ENCODE data around the gene DPY19L3.

Gene DPY19L3

DNA sequence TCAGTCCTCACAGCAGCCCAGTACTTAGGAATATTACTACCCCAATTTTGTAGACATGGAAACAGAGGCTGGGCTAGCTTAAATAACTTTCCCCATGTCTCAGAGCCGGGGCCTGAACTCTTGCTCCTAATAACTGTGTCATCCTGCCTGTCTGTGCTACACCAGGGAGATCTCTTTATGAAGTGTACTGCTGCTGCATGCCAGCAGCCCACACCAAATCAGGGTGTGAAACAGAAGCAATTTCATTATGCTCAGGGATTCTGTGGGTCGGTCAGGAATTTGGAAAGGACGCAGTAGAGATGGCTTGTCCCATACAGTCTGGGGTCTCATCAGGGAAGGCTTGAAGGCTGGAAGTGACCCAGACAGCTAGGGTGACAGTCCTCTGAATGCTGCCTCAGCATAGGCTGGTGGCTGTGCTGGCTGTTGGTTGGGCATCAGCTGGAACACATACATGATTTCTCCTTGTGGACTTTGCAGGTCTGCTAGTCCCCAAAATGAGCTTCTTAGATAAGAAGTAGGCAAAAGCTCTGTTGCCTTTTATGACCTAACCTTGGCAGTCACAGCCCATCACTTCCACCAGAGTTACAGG is 37.5 kb upstream of the DPY19L3 start:
- TF ChIP-seq EZH2phosphoT487 (conservative IDR thresholded peaks at IDR 0.05; ENCODE audit: low read length): no peak
- TF ChIP-seq, protein P1, sequence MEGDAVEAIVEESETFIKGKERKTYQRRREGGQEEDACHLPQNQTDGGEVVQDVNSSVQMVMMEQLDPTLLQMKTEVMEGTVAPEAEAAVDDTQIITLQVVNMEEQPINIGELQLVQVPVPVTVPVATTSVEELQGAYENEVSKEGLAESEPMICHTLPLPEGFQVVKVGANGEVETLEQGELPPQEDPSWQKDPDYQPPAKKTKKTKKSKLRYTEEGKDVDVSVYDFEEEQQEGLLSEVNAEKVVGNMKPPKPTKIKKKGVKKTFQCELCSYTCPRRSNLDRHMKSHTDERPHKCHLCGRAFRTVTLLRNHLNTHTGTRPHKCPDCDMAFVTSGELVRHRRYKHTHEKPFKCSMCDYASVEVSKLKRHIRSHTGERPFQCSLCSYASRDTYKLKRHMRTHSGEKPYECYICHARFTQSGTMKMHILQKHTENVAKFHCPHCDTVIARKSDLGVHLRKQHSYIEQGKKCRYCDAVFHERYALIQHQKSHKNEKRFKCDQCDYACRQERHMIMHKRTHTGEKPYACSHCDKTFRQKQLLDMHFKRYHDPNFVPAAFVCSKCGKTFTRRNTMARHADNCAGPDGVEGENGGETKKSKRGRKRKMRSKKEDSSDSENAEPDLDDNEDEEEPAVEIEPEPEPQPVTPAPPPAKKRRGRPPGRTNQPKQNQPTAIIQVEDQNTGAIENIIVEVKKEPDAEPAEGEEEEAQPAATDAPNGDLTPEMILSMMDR (IDR thresholded peaks at IDR 0.05; ENCODE audit: insufficient read depth, low read length, poor library complexity, severe bottlenecking): no peak
- H3K9me3 ChIP-seq (ENCODE audit: insufficient read depth, low read length): no peaks in the 10 kb centered on the region
- H3K9me2 ChIP-seq (replicated peaks; ENCODE audit: insufficient read depth, low read length): no peaks in the 10 kb centered on the region
- H4K20me1 ChIP-seq (ENCODE audit: low read depth, low read length): peaks cover 5% of the 10 kb centered on the region; the same call in 1 of the 2 replicates
- H3K4me3 ChIP-seq (ENCODE audit: insufficient read depth, low read length, poor library complexity, severe bottlenecking): no peak overlapping the region
- no peaks in the 10 kb centered on the region for H3F3A ChIP-seq (ENCODE audit: insufficient read depth)
- H3K9ac ChIP-seq (ENCODE audit: low read length): no peak overlapping the region
- no peak overlapping the region for H2AFZ ChIP-seq (ENCODE audit: low read depth, low read length, severe bottlenecking)
- peaks cover 63% of the 10 kb centered on the region for H3K79me2 ChIP-seq (ENCODE audit: insufficient read depth, low read length)
- no peak overlapping the region for H3K27ac ChIP-seq (ENCODE audit: low read depth, low read length)
- no peaks in the 10 kb centered on the region for H3K27me3 ChIP-seq (ENCODE audit: low read length)
- H3K36me3 ChIP-seq (ENCODE audit: low read length): peaks cover 8% of the 10 kb centered on the region; the same call in 1 of the 2 replicates
- H3K4me2 ChIP-seq (ENCODE audit: low read depth, low read length, poor library complexity, severe bottlenecking): no peak overlapping the region

DNA sequence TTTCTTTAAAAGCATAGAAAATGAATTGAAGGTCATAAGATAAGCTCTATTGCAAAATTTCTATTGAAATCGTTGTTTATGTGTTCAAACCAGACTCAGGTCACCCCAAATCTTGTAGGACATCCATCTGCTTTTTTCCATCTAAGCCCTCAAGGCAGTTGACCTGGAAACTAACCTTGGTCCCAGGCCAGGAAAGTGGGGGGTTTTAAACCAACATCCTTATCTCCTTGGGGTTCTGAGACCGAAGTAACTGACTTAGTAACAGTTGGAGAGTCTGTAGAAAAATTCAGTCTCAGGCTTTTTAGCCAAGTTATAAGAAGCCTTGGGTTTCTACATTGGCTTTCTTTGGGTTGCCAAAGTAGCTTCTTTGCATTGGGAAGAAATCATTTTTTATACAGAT is 36.8 kb upstream of the DPY19L3 start:
- Histone ChIP-seq H3F3A (ENCODE audit: insufficient read depth) (no peaks in the 10 kb centered on the region), H2AFZ (ENCODE audit: low read depth, low read length, severe bottlenecking) (no peak overlapping the region), H3K9ac (ENCODE audit: low read length) (no peak overlapping the region), H3K9me2 (replicated peaks; ENCODE audit: insufficient read depth, low read length) (no peaks in the 10 kb centered on the region), H3K9me3 (ENCODE audit: insufficient read depth, low read length) (no peaks in the 10 kb centered on the region), H3K4me3 (ENCODE audit: insufficient read depth, low read length, poor library complexity, severe bottlenecking) (no peak overlapping the region), H3K4me2 (ENCODE audit: low read depth, low read length, poor library complexity, severe bottlenecking) (no peak overlapping the region), H4K20me1 (ENCODE audit: low read depth, low read length) (peaks cover 5% of the 10 kb centered on the region; the same call in 1 of the 2 replicates), H3K36me3 (ENCODE audit: low read length) (peaks cover 8% of the 10 kb centered on the region; the same call in 1 of the 2 replicates), H3K27ac (ENCODE audit: low read depth, low read length) (no peak overlapping the region), H3K27me3 (ENCODE audit: low read length) (no peaks in the 10 kb centered on the region), H3K79me2 (ENCODE audit: insufficient read depth, low read length) (peaks cover 56% of the 10 kb centered on the region)
- no peak for TF ChIP-seq EZH2phosphoT487 (conservative IDR thresholded peaks at IDR 0.05; ENCODE audit: low read length)

DNA sequence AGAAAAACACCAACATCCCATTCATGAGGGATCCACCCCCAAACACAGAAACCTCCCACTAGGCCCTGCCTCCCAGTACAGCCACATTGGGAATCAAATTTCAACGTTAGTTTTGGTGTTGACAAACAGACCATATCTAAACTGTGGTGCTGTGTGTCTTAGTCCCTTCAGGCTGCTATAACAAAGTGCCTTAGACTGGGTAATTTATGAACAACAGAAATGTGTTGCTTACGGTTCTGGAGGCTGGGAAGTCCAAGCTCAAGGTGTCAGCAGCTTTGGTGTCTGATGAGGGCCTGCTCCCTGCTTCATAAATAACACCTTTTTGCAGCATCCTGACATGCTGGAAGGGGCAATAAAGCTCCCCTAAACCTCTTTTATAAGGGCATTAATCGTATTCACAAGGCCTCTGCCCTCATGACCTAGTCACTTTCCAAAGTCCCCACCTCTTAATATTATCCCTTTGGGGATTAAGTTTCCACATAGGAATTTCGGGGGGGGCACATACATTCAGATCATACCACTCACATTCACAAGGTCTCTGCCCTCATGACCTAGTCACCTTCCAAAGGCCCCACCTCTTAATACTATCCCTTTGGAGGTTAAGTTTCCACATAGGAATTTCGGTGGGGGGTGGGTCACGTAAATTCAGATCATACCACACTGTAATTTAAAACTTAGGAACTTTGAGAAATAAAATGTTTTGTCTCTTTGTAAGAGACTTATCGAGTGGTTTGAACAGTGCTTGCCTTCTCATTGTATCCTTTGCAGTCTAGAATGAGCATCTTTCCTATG is 32.6 kb upstream of the DPY19L3 start:
- H3K79me2 ChIP-seq (ENCODE audit: insufficient read depth, low read length): peaks cover 33% of the 10 kb centered on the region
- TF ChIP-seq, protein P1 (IDR thresholded peaks at IDR 0.05; ENCODE audit: insufficient read depth, low read length, poor library complexity, severe bottlenecking): no peak
- no peak for TF ChIP-seq EZH2phosphoT487 (conservative IDR thresholded peaks at IDR 0.05; ENCODE audit: low read length)
- H3K4me2 ChIP-seq (ENCODE audit: low read depth, low read length, poor library complexity, severe bottlenecking): no peak overlapping the region
- H3K9me2 ChIP-seq (replicated peaks; ENCODE audit: insufficient read depth, low read length): no peaks in the 10 kb centered on the region
- H3K4me3 ChIP-seq (ENCODE audit: insufficient read depth, low read length, poor library complexity, severe bottlenecking): no peak overlapping the region
- H3K9me3 ChIP-seq (ENCODE audit: insufficient read depth, low read length): no peaks in the 10 kb centered on the region
- peaks cover 5% of the 10 kb centered on the region; the same call in 1 of the 2 replicates for H4K20me1 ChIP-seq (ENCODE audit: low read depth, low read length)
- no peak overlapping the region for H3K27ac ChIP-seq (ENCODE audit: low read depth, low read length)
- no peak overlapping the region for H3K9ac ChIP-seq (ENCODE audit: low read length)
- no peak overlapping the region for H2AFZ ChIP-seq (ENCODE audit: low read depth, low read length, severe bottlenecking)
- peaks cover 14% of the 10 kb centered on the region; the same call in 1 of the 2 replicates for H3K36me3 ChIP-seq (ENCODE audit: low read length)
- no peaks in the 10 kb centered on the region for H3F3A ChIP-seq (ENCODE audit: insufficient read depth)
- no peaks in the 10 kb centered on the region for H3K27me3 ChIP-seq (ENCODE audit: low read length)

Data from SU-DHL-6 (cell line).